Lung (tissue), 12 donors: ENCODE measurements around the gene MFAP4. TPM values are rescaled to one million over a fixed set of nuclear protein-coding genes. Genes with fewer than 3 reads are reported as not detected.

ENCODE experiments used
- ATAC-seq: fragments of 200-7000 bp; cut with Tn5 transposase; one replicate; pipeline ENCODE4 v1.9.1; 2020; ENCODE audit warnings: moderate number of reproducible peaks; ENCODE audit not compliant: insufficient read depth, low FRiP score
- DNase-seq, 3 donors: peaks; one replicate each; pipeline ENCODE4 v3.0.0-alpha.2; 2013 to 2017
- H3K27ac ChIP-seq, 2 donors: one replicate each; pipeline ENCODE4 v1.5.1; 2013; ENCODE audit warnings: mild to moderate bottlenecking in 2 of 2, moderate library complexity in 2 of 2, control low read depth in 1 of 2, inconsistent platforms in 1 of 2, low read depth in 1 of 2, low read length in 1 of 2
- H3K27me3 ChIP-seq, 3 donors: one replicate each; pipeline ENCODE4 v1.5.1; 2013; ENCODE audit warnings: low read length in 2 of 3; ENCODE audit not compliant: control insufficient read depth in 3 of 3, insufficient read depth in 3 of 3
- H3K36me3 ChIP-seq, 4 donors: one replicate each; pipeline ENCODE4 v1.5.1; 2013; ENCODE audit warnings: low read length in 4 of 4, mild to moderate bottlenecking in 1 of 4, moderate library complexity in 1 of 4; ENCODE audit not compliant: control insufficient read depth in 4 of 4, insufficient read depth in 4 of 4
- H3K4me1 ChIP-seq, 5 donors: one replicate each; pipeline ENCODE4 v1.5.1; 2013; ENCODE audit warnings: low read length in 5 of 5, mild to moderate bottlenecking in 2 of 5, moderate library complexity in 1 of 5; ENCODE audit not compliant: control insufficient read depth in 5 of 5, insufficient read depth in 5 of 5
- H3K4me3 ChIP-seq: one replicate; pipeline ENCODE4 v1.5.1; 2013; ENCODE audit warnings: mild to moderate bottlenecking, control low read depth, moderate library complexity
- H3K9ac ChIP-seq, 2 donors: one replicate each; pipeline ENCODE4 v1.5.1; 2013; ENCODE audit warnings: low read length in 2 of 2, control low read depth in 1 of 2; ENCODE audit not compliant: insufficient read depth in 1 of 2
- H3K9me3 ChIP-seq, 4 donors: one replicate each; pipeline ENCODE4 v1.5.1; 2013; ENCODE audit warnings: low read length in 3 of 4, mild to moderate bottlenecking in 1 of 4, moderate library complexity in 1 of 4; ENCODE audit not compliant: control insufficient read depth in 4 of 4, insufficient read depth in 3 of 4
- CTCF ChIP-seq: IDR thresholded peaks from 2 replicates; pipeline ENCODE4 v1.5.1; 2012; ENCODE audit warnings: mild to moderate bottlenecking; ENCODE audit errors: control extremely low read depth, extremely low read depth
- WGBS, 2 donors: extraction: QIAGEN DNeasy Blood & Tissue Kit; methylation state at CpG; one replicate each; pipeline ENCODE4 v1.1.7; 2013; 5-methylcytosine and 5-hydroxymethylcytosine counted together
- polyA plus RNA-seq, 2 donors: library from polyadenylated mRNA; stranded (reverse); fragments of 200-250 nt; gene quantifications; one replicate each; pipeline ENCODE4 v1.2.1, GENCODE V29; 2013
- total RNA-seq, 2 donors: library from RNA; depleted of rRNA in 1 of 2; stranded (reverse); fragments of >200 nt in 1 of 2; gene quantifications; one replicate each; pipeline ENCODE4 v1.2.1, GENCODE V29; 2014 to 2021
- donor health status: control.
- donor health status: control.
- donor health status: Bipolar disorder and iron deficiency.
- donor health status: healthy.
- donor health status: DM: yes; HTN: yes; CAD: no.

Gene MFAP4
- total and polyA plus RNA-seq, 4 donors = 45.7 to 156 (median 92.2) TPM

DNA sequence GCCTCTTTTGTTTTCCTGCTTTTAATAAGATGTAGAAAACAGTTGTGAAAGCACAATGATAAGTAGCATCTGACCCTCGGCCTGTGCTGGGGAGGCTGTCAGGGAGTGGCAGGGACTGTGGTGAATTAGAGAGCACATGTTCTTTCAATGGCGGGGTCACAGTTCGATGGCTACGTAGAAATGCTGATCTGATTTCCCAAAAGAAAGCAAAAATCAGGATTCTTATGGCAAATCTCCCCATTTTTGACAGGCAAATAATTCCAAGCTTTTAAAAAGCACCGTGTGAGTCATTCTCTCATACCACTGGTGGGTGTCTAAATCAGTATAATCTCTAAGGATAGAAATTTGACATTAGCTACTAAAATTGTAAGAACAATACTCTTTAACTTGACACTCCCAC is 12.9 kb downstream of the MFAP4 start:
- ATAC-seq = no peak
- Histone ChIP-seq H3K4me1 (peaks cover 0 to 25% (median 19%) of the 10 kb centered on the region in 5 donors), H3K36me3 (peaks cover 0 to 5% (median under 1%) of the 10 kb centered on the region in 4 donors), H3K27me3 (no peaks in the 10 kb centered on the region), H3K9me3 (no peaks in the 10 kb centered on the region), H3K4me3 (no peak overlapping the region), H3K27ac (no peak overlapping the region), H3K9ac (peak overlapping the region in 1 of 2 donors; percentile 32)
- no peak for TF ChIP-seq CTCF
- WGBS, 2 donors = 92 to 98% methylated on average over 5 of the region's 5 CpGs
- DNase-seq = no peak

DNA sequence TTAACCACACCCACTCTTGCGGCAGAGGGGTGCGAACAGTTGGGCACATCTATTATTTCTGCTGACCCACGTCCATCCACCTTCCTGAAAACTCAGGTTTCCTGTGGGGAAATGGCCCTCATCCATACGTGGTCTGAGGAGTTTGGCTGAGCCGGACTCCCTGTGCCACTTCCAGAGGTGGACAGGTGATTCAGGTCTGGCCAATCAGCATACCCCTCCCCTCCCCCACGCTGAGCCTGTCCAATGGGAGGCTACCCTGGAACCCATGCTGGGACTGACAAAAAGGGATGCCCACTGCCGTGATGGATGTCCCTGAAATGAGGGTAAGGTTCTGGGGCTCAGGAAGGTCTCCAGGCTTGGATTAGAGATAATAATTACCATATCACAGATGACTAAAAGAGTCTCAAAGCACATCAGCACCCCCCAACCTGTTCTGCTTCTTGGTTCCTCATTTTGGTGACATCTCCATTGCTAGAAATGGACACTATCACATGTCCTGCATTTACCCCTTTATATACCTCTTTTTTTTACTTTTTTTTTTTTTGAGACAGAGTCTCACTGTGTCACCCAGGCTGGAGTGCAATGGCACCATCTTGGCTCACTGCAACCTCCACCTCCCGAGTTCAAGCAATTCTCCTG is 14.0 kb downstream of the MFAP4 start:
- Histone ChIP-seq H3K4me3 (no peak overlapping the region), H3K36me3 (no peaks in the 10 kb centered on the region), H3K4me1 (peaks cover 0 to 23% (median 17%) of the 10 kb centered on the region in 5 donors), H3K9ac (no peak overlapping the region), H3K27me3 (no peaks in the 10 kb centered on the region), H3K27ac (no peak overlapping the region), H3K9me3 (no peaks in the 10 kb centered on the region)
- DNase-seq (no peak), ATAC-seq (no peak)
- no peak for TF ChIP-seq CTCF
- WGBS, 2 donors = 75 to 89% methylated on average over 8 of the region's 8 CpGs

DNA sequence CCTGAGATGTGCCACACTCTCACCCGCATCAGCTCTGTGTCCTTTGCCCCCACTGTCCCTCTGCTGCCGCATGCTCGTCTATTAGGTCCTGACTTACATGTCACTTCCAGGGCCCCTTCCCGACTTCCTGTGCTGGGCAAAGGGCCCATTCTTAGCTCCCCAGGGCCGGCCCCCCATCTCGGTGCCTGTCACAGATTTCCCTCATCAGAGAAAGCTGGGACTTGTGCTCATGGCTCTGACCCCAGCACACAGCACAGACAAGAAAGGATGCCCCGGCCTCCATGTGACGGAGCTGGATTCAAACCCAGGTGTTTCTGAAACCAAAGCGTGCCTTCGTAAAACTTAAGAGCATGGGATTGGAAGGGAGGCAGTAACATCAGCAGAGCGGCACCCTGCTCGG is 14.6 kb downstream of the MFAP4 start:
- no peak for DNase-seq
- no peak overlapping the region for H3K4me3 ChIP-seq
- no peak overlapping the region for H3K27ac ChIP-seq
- TF ChIP-seq CTCF = no peak
- no peaks in the 10 kb centered on the region for H3K9me3 ChIP-seq
- H3K36me3 ChIP-seq = no peaks in the 10 kb centered on the region
- H3K9ac ChIP-seq = no peak overlapping the region
- no peak for ATAC-seq
- no peaks in the 10 kb centered on the region for H3K27me3 ChIP-seq
- peaks cover 0 to 23% (median 17%) of the 10 kb centered on the region in 5 donors for H3K4me1 ChIP-seq
- WGBS, 2 donors = 71 to 79% methylated on average over 12 of the region's 12 CpGs

DNA sequence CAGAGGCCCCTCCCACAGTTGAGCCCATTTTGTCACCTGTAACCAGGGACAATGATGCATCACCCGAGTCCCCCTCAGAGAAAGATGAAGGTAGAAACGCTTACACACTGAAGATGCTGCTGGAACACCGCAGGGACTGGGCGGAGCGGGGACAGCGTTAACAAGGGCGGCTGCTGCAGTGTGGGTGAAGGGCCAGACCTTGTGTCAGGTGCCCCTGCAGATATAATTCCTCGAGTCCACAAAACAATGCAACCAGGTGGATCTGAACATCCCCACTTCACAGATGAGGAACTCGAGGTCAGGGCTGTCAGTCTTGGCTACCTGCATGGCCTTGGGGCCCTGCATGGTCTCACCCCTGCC is 15.0 kb downstream of the MFAP4 start:
- TF ChIP-seq CTCF = no peak
- no peak for ATAC-seq
- Histone ChIP-seq H3K9me3 (no peaks in the 10 kb centered on the region), H3K27ac (no peak overlapping the region), H3K27me3 (no peaks in the 10 kb centered on the region), H3K4me3 (no peak overlapping the region), H3K9ac (no peak overlapping the region), H3K36me3 (no peaks in the 10 kb centered on the region), H3K4me1 (peaks cover 0 to 20% (median 13%) of the 10 kb centered on the region in 5 donors)
- WGBS, 2 donors = 77 to 81% methylated on average over 9 of the region's 9 CpGs
- DNase-seq = no peak
